Measurements from ENCODE around the gene ITIH5.

- TF ChIP-seq CTCF (IDR thresholded peaks at IDR 0.05; ENCODE audit: poor library complexity) (no peak), EZH2 (IDR thresholded peaks at IDR 0.05; ENCODE audit: borderline replicate concordance) (no peak)
Measured at GRCh38 chr10:7642491-7643011, 24.2 kb downstream of the ITIH5 start.
